Measurements from ENCODE around the gene STAT5B.

DNA sequence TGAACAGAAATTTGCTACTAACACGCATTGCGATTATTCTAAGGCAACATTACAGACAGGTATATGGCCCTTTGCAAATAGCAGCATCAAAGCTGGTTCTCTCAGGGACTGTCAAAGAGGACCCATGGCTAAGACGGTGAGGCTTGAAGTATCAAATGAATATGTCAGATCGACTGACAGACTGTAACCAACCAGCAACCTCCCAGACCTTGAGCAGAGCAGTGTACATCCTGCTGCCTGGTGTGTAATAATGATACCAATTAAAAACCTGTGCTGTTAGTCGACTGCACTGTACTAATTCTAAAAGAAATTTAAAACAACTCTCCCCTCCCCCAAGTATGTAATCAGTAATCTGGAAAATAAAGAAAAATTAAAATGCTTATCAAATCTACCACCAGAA lies 46.0 kb downstream of the STAT5B start:
- TF ChIP-seq POLR2AphosphoS5 (IDR thresholded peaks at IDR 0.05; ENCODE audit: low read depth, low read length) (no peak), TAF1 (IDR thresholded peaks at IDR 0.05; ENCODE audit: borderline replicate concordance, insufficient read depth, low read length) (no peak)
